CD4-positive, alpha-beta memory T cell (primary cell): ENCODE results near the gene FGGY. TPM values are rescaled to one million over a fixed set of nuclear protein-coding genes. Genes with fewer than 3 reads are reported as not detected.

Source experiments
- CTCF ChIA-PET: fragments of 350-600 bp; sonication (Branson Sonifier 250); formaldehyde crosslinking; loops from one replicate; lab custom pipeline; 2021; ENCODE audit warnings: inconsistent platforms; ENCODE audit not compliant: partially characterized antibody; lab: Charles Lee
- POLR2A ChIA-PET: fragments of 350-600 bp; sonication (Branson Sonifier 250); formaldehyde crosslinking; loops from one replicate; lab custom pipeline; 2021; ENCODE audit not compliant: partially characterized antibody; lab: Charles Lee
- DNase-seq, 5 donors: peaks; one replicate each; pipeline versions ENCODE4 v3.0.0 to v3.0.0-alpha.2; 2020 to 2022; ENCODE audit warnings: mixed read lengths in 1 of 5
- H3K27ac ChIP-seq: one replicate; pipeline ENCODE4 v1.7.0; 2013; ENCODE audit warnings: low read depth, low read length
- H3K27me3 ChIP-seq: 2 replicates; pipeline ENCODE4 v1.7.0; 2013; ENCODE audit warnings: mild to moderate bottlenecking, low read length, moderate library complexity; ENCODE audit not compliant: insufficient read depth
- H3K36me3 ChIP-seq: 2 replicates; pipeline ENCODE4 v1.7.0; 2013; ENCODE audit warnings: mild to moderate bottlenecking, low read length, moderate library complexity; ENCODE audit not compliant: insufficient read depth
- H3K4me1 ChIP-seq: 2 replicates; pipeline ENCODE4 v1.7.0; 2013; ENCODE audit warnings: mild to moderate bottlenecking, low read length, moderate library complexity; ENCODE audit not compliant: insufficient read depth
- H3K4me3 ChIP-seq, 2 donors: one replicate each; pipeline ENCODE4 v1.7.0; 2013; ENCODE audit warnings: low read length in 2 of 2, mild to moderate bottlenecking in 1 of 2
- H3K9me3 ChIP-seq, 2 donors: one replicate each; pipeline ENCODE4 v1.7.0; 2013; ENCODE audit warnings: low read length in 2 of 2, control low read depth in 1 of 2; ENCODE audit not compliant: control insufficient read depth in 1 of 2
- H3K27ac Mint-ChIP-seq, 7 donors: one replicate each; pipeline ENCODE4 v1.8.0; 2020 to 2021; ENCODE audit warnings: mixed read lengths in 7 of 7, mild to moderate bottlenecking in 6 of 7, inconsistent platforms in 3 of 7, moderate library complexity in 3 of 7
- H3K27me3 Mint-ChIP-seq, 2 donors: one replicate each; pipeline ENCODE4 v1.8.0; 2020 to 2021; ENCODE audit warnings: mixed read lengths in 2 of 2
- H3K36me3 Mint-ChIP-seq, 2 donors: one replicate each; pipeline ENCODE4 v1.8.0; 2020 to 2021; ENCODE audit warnings: mixed read lengths in 2 of 2, inconsistent platforms in 1 of 2, mild to moderate bottlenecking in 1 of 2
- H3K4me1 Mint-ChIP-seq, 4 donors: one replicate each; pipeline ENCODE4 v1.8.0; 2020 to 2021; ENCODE audit warnings: mixed read lengths in 4 of 4, mild to moderate bottlenecking in 1 of 4
- H3K4me3 Mint-ChIP-seq, 8 donors: one replicate each; pipeline ENCODE4 v1.8.0; 2020 to 2021; ENCODE audit warnings: mixed read lengths in 8 of 8, mild to moderate bottlenecking in 7 of 8, moderate library complexity in 6 of 8, inconsistent platforms in 3 of 8
- H3K9me3 Mint-ChIP-seq, 8 donors: one replicate each; pipeline ENCODE4 v1.8.0; 2020 to 2021; ENCODE audit warnings: mixed read lengths in 8 of 8, mild to moderate bottlenecking in 5 of 8, inconsistent platforms in 3 of 8, moderate library complexity in 1 of 8
- intact Hi-C: fragments of 100-400 bp; cut with micrococcal nuclease; formaldehyde crosslinking; loops from one replicate; pipeline ENCODE4 v1.15.1; 2023
- polyA plus RNA-seq, 2 donors: library from polyadenylated mRNA; unstranded; fragments of 300-500 nt; fragmentation: Illumina TruSeq; gene quantifications; one replicate each; pipeline ENCODE4 v1.2.3, GENCODE V29; 2021
- total RNA-seq, 2 experiments: library from RNA; stranded (reverse); gene quantifications; one replicate each; pipeline ENCODE4 v1.2.3, GENCODE V29; 2021

Gene FGGY
- total and polyA plus RNA-seq, 4 experiments from 2014 or later, result 1.8 to 8.8 (median 3.6) TPM

DNA sequence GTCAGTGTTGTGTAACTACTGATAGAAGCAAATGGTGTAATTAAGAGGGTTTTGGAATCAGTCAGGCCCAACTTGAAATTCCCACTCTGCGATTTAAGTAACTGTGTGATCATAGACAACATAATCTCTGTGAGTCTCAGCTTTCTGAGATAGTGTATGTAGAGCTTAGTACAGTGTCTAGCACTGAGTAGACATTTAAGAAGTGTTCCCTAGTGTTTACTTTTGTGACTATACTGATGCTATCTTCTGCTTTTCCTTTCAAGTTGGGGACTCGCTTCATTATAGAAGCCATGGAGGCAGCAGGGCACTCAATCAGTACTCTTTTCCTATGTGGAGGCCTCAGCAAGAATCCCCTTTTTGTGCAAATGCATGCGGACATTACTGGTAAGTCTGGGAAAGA is 370.1 kb downstream of the FGGY start:
- no peaks in the 10 kb centered on the region for H3K4me1 ChIP-seq
- H3K27me3 Mint-ChIP-seq, result no peaks in the 10 kb centered on the region
- no peak for DNase-seq
- no peaks in the 10 kb centered on the region for H3K4me1 Mint-ChIP-seq
- no peaks in the 10 kb centered on the region for H3K36me3 ChIP-seq
- H3K27ac ChIP-seq, result no peak overlapping the region
- no peaks in the 10 kb centered on the region for H3K27me3 ChIP-seq
- H3K4me3 Mint-ChIP-seq, result no peak overlapping the region
- no peaks in the 10 kb centered on the region for H3K9me3 ChIP-seq
- H3K27ac Mint-ChIP-seq, result no peak overlapping the region
- CTCF ChIA-PET, result no interaction called here
- intact Hi-C loops, result no loop called here
- H3K9me3 Mint-ChIP-seq, result no peaks in the 10 kb centered on the region
- POLR2A ChIA-PET, result no interaction called here
- no peak overlapping the region for H3K4me3 ChIP-seq
- H3K36me3 Mint-ChIP-seq, result peaks cover 0 to 11% of the 10 kb centered on the region in 2 donors

DNA sequence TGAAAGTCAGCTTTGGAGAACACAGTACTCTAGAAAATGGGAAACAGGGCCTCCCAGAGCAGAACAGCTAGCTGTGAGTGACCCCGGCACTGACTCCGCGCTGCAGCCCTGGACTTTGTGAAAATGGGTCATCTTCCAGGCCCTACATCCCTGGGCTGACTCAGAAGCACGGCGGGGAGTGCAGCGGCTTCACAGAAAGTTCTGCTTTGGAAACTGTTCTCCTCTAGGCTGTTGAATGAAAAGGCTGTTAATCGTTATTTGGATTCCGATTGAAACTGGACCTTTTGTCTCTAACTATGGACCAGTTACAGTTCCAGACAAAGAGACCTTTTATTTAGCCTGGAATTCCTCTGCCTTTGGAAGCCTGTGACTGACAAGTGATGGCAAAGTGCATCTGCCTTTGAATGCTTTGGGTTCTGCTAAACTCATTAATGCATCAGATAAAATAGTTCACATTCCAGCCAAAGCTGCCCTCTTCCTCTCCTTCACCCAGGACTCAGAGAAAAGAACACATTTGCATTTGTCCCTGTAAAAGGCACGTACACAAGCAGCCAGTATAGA is 372.9 kb downstream of the FGGY start:
- H3K4me3 ChIP-seq, result no peak overlapping the region
- no peaks in the 10 kb centered on the region for H3K9me3 ChIP-seq
- H3K4me1 Mint-ChIP-seq, result no peaks in the 10 kb centered on the region
- H3K9me3 Mint-ChIP-seq, result no peaks in the 10 kb centered on the region
- ChIA-PET POLR2A (no interaction called here), CTCF (no interaction called here)
- no peaks in the 10 kb centered on the region for H3K4me1 ChIP-seq
- no peaks in the 10 kb centered on the region for H3K27me3 ChIP-seq
- peaks cover 0 to 11% of the 10 kb centered on the region in 2 donors for H3K36me3 Mint-ChIP-seq
- intact Hi-C loops, result no loop called here
- no peak overlapping the region for H3K4me3 Mint-ChIP-seq
- no peaks in the 10 kb centered on the region for H3K36me3 ChIP-seq
- H3K27ac Mint-ChIP-seq, result no peak overlapping the region
- DNase-seq, result no peak
- no peak overlapping the region for H3K27ac ChIP-seq
- H3K27me3 Mint-ChIP-seq, result no peaks in the 10 kb centered on the region

DNA sequence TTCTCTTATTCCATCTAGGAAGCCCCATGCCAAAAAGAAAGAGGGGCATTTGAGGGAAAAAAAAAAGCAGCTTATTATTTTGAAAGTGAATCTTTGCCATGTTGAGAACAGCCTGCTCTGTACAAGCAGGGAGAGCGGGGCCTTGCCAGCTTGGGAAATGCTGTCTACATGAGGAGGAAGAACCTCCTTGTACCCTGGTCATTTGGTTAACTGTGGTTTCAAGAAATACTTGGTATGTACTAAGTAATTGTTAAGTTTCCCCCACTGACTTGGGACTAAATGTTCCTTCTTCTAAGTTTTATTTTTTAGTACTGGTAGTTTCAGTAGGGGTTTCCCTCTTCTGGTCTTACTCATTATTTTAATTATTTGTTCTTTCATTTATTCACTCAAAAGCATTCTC is 373.8 kb downstream of the FGGY start:
- no peaks in the 10 kb centered on the region for H3K9me3 ChIP-seq
- DNase-seq, result no peak
- POLR2A ChIA-PET, result no interaction called here
- no peaks in the 10 kb centered on the region for H3K27me3 Mint-ChIP-seq
- no peak overlapping the region for H3K27ac ChIP-seq
- intact Hi-C loops, result no loop called here
- H3K4me3 ChIP-seq, result no peak overlapping the region
- H3K27ac Mint-ChIP-seq, result no peak overlapping the region
- CTCF ChIA-PET, result no interaction called here
- H3K4me1 ChIP-seq, result no peaks in the 10 kb centered on the region
- H3K36me3 Mint-ChIP-seq, result peaks cover 0 to 11% of the 10 kb centered on the region in 2 donors
- H3K4me1 Mint-ChIP-seq, result no peaks in the 10 kb centered on the region
- H3K36me3 ChIP-seq, result no peaks in the 10 kb centered on the region
- H3K27me3 ChIP-seq, result no peaks in the 10 kb centered on the region
- H3K4me3 Mint-ChIP-seq, result no peak overlapping the region
- no peaks in the 10 kb centered on the region for H3K9me3 Mint-ChIP-seq

DNA sequence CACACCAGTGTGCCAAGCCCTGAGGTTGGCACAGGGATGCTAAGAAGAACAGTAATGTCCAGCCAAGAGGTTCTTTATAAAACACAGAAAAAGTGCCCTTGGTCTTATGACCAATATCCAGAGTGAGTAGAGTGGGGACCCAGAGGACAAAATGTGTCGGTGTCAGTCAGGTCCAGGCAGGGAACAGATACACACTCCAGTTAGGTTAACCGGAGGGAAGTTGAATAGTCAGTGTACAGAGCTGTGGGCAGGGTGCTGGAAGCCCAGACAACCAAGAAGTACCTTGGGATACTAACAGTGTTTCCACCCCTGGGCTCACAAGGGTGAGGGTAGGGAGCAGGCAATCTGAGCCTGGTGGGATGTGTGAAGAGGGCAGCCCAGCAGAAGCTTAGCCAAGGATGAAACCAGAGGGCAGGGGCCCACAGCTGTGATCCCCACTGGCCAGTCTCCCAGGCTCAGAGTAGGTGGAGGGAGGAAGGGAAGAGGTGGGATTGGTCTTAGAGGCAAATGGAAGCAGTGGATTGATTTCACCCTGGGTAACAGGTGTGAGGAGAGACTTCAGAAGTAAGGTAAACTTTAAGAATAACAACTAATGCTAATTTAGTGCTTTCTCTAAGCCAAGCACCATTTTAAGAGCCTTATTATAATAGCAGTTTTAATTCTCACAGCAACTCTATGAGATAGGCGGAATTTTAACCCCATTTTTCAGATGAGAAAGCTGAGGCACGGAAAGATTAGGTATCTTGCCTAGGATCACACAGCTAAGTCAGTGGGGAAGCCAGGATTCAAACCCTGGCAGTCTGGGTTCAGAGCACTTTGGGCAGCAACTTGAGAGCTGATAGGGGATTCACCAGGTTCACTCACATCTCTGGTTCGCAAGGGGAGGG is 374.4 kb downstream of the FGGY start:
- H3K27me3 Mint-ChIP-seq, result no peaks in the 10 kb centered on the region

DNA sequence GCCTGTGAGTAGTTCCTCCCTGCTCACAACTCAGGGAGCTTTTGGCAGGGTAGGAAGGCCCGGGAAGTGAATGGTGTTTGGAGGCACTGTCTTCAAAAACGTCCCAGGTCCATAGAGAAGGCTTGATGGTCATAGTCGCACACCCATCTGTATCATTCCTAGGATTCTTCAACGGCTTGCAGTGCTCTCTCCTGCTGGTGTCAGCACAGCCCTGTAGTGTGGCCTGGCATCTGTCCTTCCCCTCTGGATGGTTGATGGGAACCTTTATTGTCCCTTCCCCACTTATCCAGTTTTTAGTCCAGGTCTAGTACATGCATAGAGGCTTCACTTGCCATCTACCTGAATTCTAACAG is 375.0 kb downstream of the FGGY start:
- DNase-seq, result no peak
- no peak overlapping the region for H3K4me3 ChIP-seq
- Mint-ChIP-seq H3K4me3 (no peak overlapping the region), H3K27me3 (no peaks in the 10 kb centered on the region), H3K36me3 (peaks cover 0 to 11% of the 10 kb centered on the region in 2 donors), H3K27ac (no peak overlapping the region), H3K4me1 (no peaks in the 10 kb centered on the region), H3K9me3 (no peaks in the 10 kb centered on the region)
- no peak overlapping the region for H3K27ac ChIP-seq
- CTCF ChIA-PET, result no interaction called here
- POLR2A ChIA-PET, result no interaction called here
- no peaks in the 10 kb centered on the region for H3K4me1 ChIP-seq
- no peaks in the 10 kb centered on the region for H3K9me3 ChIP-seq
- no peaks in the 10 kb centered on the region for H3K27me3 ChIP-seq
- intact Hi-C loops, result no loop called here
- no peaks in the 10 kb centered on the region for H3K36me3 ChIP-seq

More for the DNA sequence above, 374.4 kb downstream of the FGGY start:
- H3K4me1 ChIP-seq, result no peaks in the 10 kb centered on the region
- no peaks in the 10 kb centered on the region for H3K36me3 ChIP-seq
- intact Hi-C loops, result no loop called here
- Mint-ChIP-seq H3K4me1 (no peaks in the 10 kb centered on the region), H3K36me3 (peaks cover 0 to 11% of the 10 kb centered on the region in 2 donors), H3K27ac (peak overlapping the region in 1 of 7 donors; percentile 18), H3K9me3 (no peaks in the 10 kb centered on the region), H3K4me3 (no peak overlapping the region)
- CTCF ChIA-PET, result no interaction called here
- no peak for DNase-seq
- no peak overlapping the region for H3K27ac ChIP-seq
- H3K27me3 ChIP-seq, result no peaks in the 10 kb centered on the region
- H3K9me3 ChIP-seq, result no peaks in the 10 kb centered on the region
- no peak overlapping the region for H3K4me3 ChIP-seq
- POLR2A ChIA-PET, result no interaction called here

DNA sequence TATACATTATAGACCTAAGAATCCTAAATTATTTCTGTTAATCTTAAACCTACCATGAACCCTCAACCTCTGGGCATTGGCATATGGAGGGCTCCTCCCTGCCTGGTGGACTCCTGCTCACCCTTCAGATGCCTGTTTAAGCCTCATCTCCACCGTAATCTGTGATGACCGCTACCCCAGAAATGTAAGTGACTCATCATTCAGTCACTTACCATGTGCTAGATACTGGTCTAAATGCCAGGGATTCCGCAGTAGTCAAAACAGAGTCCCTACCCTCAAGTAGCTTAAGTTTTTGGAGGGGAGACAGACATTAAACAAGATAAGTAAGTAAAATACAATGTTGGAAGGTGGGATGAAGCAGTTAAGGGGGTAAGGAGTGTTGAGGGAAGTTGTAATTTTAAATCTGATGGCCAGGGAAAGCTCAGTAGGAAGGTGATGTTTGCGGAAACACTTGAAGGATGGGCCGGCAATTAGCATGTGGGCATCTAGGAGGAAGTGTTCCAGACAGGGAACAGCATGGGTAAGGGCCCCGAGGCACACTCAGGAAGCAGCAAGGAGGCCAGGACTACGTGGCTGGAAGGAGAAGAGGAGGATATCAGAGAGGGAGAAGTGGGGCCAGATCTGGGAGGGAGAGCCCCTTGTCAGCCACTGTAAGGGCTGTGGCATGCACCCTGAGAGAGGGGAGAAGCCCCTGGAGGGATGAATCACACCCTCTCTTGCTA is 376.1 kb downstream of the FGGY start:
- H3K4me3 ChIP-seq, result no peak overlapping the region
- ChIA-PET CTCF (no interaction called here), POLR2A (no interaction called here)

More for the DNA sequence above, 376.1 kb downstream of the FGGY start:
- Histone ChIP-seq H3K4me1 (no peaks in the 10 kb centered on the region), H3K36me3 (no peaks in the 10 kb centered on the region), H3K27ac (no peak overlapping the region), H3K9me3 (no peaks in the 10 kb centered on the region), H3K27me3 (no peaks in the 10 kb centered on the region)
- intact Hi-C loops, result no loop called here
- no peak for DNase-seq
- no peaks in the 10 kb centered on the region for H3K27me3 Mint-ChIP-seq
- no peaks in the 10 kb centered on the region for H3K9me3 Mint-ChIP-seq
- no peaks in the 10 kb centered on the region for H3K4me1 Mint-ChIP-seq
- H3K27ac Mint-ChIP-seq, result no peak overlapping the region
- peaks cover 0 to 8% of the 10 kb centered on the region in 2 donors for H3K36me3 Mint-ChIP-seq
- H3K4me3 Mint-ChIP-seq, result no peak overlapping the region
